Kidney (tissue), 14 donors: ENCODE data around the gene SLC47A1. TPM values are rescaled to one million over a fixed set of nuclear protein-coding genes. Genes with fewer than 3 reads are reported as not detected.

Source experiments
- DNase-seq, 5 donors: peaks; one replicate each; pipeline ENCODE4 v3.0.0-alpha.2; 2013 to 2020
- FAIRE-seq: peaks from 2 replicates; lab custom pipeline; 2012; peaks lifted over from hg19 to GRCh38; lab: Jason Lieb, UNC
- H3K27ac ChIP-seq, 2 donors: one replicate each; pipeline ENCODE4 v1.7.0; 2013; ENCODE audit warnings: low read depth in 2 of 2, low read length in 2 of 2, inconsistent platforms in 1 of 2
- H3K27me3 ChIP-seq: one replicate; pipeline ENCODE4 v1.7.1; 2013; ENCODE audit warnings: low read length, inconsistent platforms; ENCODE audit not compliant: control insufficient read depth, insufficient read depth
- H3K36me3 ChIP-seq, 3 donors: one replicate each; pipeline versions ENCODE4 v1.7.0 to v1.7.1; 2013; ENCODE audit warnings: low read length in 3 of 3, control low read depth in 1 of 3, inconsistent platforms in 1 of 3; ENCODE audit not compliant: insufficient read depth in 3 of 3, control insufficient read depth in 2 of 3
- H3K4me1 ChIP-seq, 3 donors: one replicate each; pipeline versions ENCODE4 v1.7.0 to v1.7.1; 2013; ENCODE audit warnings: low read length in 3 of 3, inconsistent platforms in 1 of 3, low read depth in 1 of 3; ENCODE audit not compliant: control insufficient read depth in 2 of 3, insufficient read depth in 2 of 3
- H3K4me3 ChIP-seq, 3 donors: one replicate each; pipeline versions ENCODE4 v1.7.0 to v1.8.1; 2013; ENCODE audit warnings: low read length in 3 of 3, control low read depth in 1 of 3, inconsistent platforms in 1 of 3
- H3K9ac ChIP-seq, 3 donors: one replicate each; pipeline versions ENCODE4 v1.7.0 to v1.7.1; 2013; ENCODE audit warnings: low read length in 3 of 3, control low read depth in 1 of 3, inconsistent platforms in 1 of 3
- H3K9me3 ChIP-seq, 3 donors: one replicate each; pipeline versions ENCODE4 v1.7.0 to v1.7.1; 2013; ENCODE audit warnings: low read length in 3 of 3, control low read depth in 1 of 3, inconsistent platforms in 1 of 3; ENCODE audit not compliant: control insufficient read depth in 2 of 3, insufficient read depth in 1 of 3
- CTCF ChIP-seq: IDR thresholded peaks from 3 replicates; pipeline ENCODE4 v1.5.1; 2012; ENCODE audit warnings: mild to moderate bottlenecking, moderate library complexity, borderline replicate concordance; ENCODE audit not compliant: insufficient read depth; ENCODE audit errors: extremely low read depth
- intact Hi-C: fragments of 100-400 bp; cut with DNase I; formaldehyde crosslinking; loops from one replicate; pipeline ENCODE4 v1.11.1; 2022
- polyA plus RNA-seq: library from polyadenylated mRNA; stranded (reverse); fragments of 350-450 nt; fragmentation: Illumina TruSeq; extraction: RNeasy Lipid Tissue Mini Kit (QIAGEN cat#74804); gene quantifications from one replicate; pipeline ENCODE4 v1.2.3, GENCODE V29; 2014; ENCODE audit warnings: low read depth, low replicate concordance; ENCODE audit not compliant: insufficient read depth
- total RNA-seq: library from RNA; stranded (reverse); fragmentation: NEBNext Ultra II Directional; extraction: Animal tissue kit (Norgen Biotek cat#: 25700); gene quantifications from one replicate; pipeline ENCODE4 v1.2.1, GENCODE V29; 2021
- donor health status: control.
- donor health status: control.
- donor health status: control.
- donor health status: control.
- donor health status: control.
- donor health status: DM: yes; HTN: yes; CAD: no.
- donor health status: Normal renal cell carcinoma (clear cell type).

The SLC47A1 gene
- total and polyA plus RNA-seq, 2 donors from 2014 or later, result 26.0 to 94.8 TPM

GRCh38 chr17:19618015-19618414 is 84.4 kb downstream of the SLC47A1 start:
- FAIRE-seq (no peak), DNase-seq (no peak)
- Histone ChIP-seq H3K4me3 (no peak overlapping the region), H3K27ac (no peak overlapping the region), H3K9ac (no peak overlapping the region), H3K36me3 (no peaks in the 10 kb centered on the region), H3K9me3 (peaks cover 0 to 28% (median 11%) of the 10 kb centered on the region in 3 donors), H3K4me1 (no peaks in the 10 kb centered on the region), H3K27me3 (no peaks in the 10 kb centered on the region)
- no peak for TF ChIP-seq CTCF
- intact Hi-C loops, result no loop called here

- no peaks in the 10 kb centered on the region for H3K4me1 ChIP-seq
- intact Hi-C loops, result no loop called here
- H3K9me3 ChIP-seq, result peaks cover 0 to 28% (median 11%) of the 10 kb centered on the region in 3 donors
- H3K36me3 ChIP-seq, result no peaks in the 10 kb centered on the region
- no peaks in the 10 kb centered on the region for H3K27me3 ChIP-seq
- H3K4me3 ChIP-seq, result no peak overlapping the region
- TF ChIP-seq CTCF, result no peak
- DNase-seq, result no peak
- H3K27ac ChIP-seq, result no peak overlapping the region
- no peak for FAIRE-seq
- no peak overlapping the region for H3K9ac ChIP-seq
These were observed 86.2 kb downstream of the SLC47A1 start for GRCh38 chr17:19619705-19620325.

- DNase-seq (no peak), FAIRE-seq (no peak)
- Histone ChIP-seq H3K9ac (no peak overlapping the region), H3K27me3 (no peaks in the 10 kb centered on the region), H3K4me1 (no peaks in the 10 kb centered on the region), H3K36me3 (no peaks in the 10 kb centered on the region), H3K4me3 (no peak overlapping the region), H3K9me3 (peaks cover 0 to 28% (median 11%) of the 10 kb centered on the region in 3 donors), H3K27ac (no peak overlapping the region)
- no peak for TF ChIP-seq CTCF
- intact Hi-C loops, result no loop called here
These were observed 88.0 kb downstream of the SLC47A1 start for GRCh38 chr17:19621697-19622096.

- intact Hi-C loops, result no loop called here
- FAIRE-seq (no peak), DNase-seq (no peak)
- Histone ChIP-seq H3K9me3 (peaks cover 0 to 2% (median 0%) of the 10 kb centered on the region in 3 donors), H3K27ac (no peak overlapping the region), H3K4me1 (no peaks in the 10 kb centered on the region), H3K27me3 (no peaks in the 10 kb centered on the region), H3K4me3 (no peak overlapping the region), H3K9ac (no peak overlapping the region), H3K36me3 (no peaks in the 10 kb centered on the region)
- TF ChIP-seq CTCF, result no peak
These were observed 92.4 kb downstream of the SLC47A1 start for GRCh38 chr17:19626079-19626478.
